GM19467 (cell line): ENCODE results near the gene LKAAEAR1.

Source experiments
- ATAC-seq: cut with Tn5 transposase; IDR thresholded peaks from one replicate; pipeline ENCODE4 v1.9.1; 2021; ENCODE audit warnings: mild to moderate bottlenecking, moderate library complexity; ENCODE audit not compliant: unreplicated experiment

The LKAAEAR1 gene

DNA sequence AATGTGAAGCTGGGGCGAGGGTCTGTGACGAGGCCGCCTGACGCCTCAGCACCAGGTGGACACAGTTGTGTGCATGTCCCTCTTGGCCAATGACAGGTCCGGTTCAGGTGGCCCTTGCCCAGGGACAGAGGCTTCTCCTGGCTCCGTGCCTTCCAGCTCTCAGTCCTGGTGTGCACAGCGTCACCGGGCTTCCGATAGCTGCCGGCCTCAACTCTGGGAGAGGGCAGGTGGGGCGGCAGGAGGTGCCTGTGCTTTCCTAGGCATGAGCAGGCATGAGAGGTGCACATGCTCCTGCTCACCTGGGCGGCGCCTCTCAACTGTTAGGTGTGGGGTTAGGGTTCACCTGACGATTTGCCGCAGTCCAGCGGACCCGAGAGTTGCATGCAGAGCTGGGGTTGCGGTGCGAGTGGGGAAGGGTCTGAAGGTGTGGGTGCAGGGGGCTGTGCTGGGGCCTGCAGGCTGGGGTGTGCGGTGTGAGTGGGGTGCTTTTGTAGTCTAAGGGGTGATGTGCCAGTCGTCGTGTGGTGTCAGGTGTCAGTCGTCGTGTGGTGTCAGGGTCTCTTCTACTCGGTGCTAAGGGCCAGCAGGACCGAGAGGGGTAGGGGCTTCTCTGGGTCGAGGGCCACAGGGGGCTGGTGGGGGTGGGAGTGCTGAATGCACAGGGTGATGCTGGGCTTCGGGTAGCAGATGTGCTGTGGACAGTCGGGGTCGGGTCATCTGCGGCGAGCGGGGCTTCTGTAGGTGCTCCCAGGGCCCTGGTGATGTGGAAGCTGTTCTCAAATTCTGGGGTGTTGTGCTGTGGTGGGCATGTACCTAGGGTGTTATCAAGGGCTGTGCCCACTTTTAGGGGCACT lies 31.0 kb downstream of the LKAAEAR1 start:
- no peak for ATAC-seq

DNA sequence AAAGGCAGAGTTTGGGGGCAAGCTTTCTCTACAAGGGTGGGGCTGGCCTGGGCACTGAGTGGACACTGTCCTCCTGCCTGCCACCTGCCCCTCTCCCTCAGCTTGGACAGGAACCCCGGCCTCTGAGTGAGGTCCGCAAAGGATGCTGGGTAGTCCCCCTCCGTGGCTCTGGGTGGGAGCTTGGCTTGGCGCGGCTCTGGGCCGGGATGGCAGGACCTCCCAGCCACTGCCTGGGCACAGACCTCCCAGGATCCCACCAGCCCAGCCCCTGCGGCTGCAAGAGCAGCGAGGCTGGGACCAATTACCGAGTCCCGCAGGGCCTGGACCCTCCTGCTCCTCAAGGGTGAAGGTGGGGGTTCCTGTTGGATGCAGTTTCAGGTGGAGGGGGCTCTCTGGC lies 31.9 kb downstream of the LKAAEAR1 start:
- no peak for ATAC-seq

- ATAC-seq: no peak
Observed at GRCh38 chr20:64051561-64052325, 32.5 kb downstream of the LKAAEAR1 start.

- ATAC-seq: no peak
Observed at GRCh38 chr20:64051033-64051452, 33.2 kb downstream of the LKAAEAR1 start.

DNA sequence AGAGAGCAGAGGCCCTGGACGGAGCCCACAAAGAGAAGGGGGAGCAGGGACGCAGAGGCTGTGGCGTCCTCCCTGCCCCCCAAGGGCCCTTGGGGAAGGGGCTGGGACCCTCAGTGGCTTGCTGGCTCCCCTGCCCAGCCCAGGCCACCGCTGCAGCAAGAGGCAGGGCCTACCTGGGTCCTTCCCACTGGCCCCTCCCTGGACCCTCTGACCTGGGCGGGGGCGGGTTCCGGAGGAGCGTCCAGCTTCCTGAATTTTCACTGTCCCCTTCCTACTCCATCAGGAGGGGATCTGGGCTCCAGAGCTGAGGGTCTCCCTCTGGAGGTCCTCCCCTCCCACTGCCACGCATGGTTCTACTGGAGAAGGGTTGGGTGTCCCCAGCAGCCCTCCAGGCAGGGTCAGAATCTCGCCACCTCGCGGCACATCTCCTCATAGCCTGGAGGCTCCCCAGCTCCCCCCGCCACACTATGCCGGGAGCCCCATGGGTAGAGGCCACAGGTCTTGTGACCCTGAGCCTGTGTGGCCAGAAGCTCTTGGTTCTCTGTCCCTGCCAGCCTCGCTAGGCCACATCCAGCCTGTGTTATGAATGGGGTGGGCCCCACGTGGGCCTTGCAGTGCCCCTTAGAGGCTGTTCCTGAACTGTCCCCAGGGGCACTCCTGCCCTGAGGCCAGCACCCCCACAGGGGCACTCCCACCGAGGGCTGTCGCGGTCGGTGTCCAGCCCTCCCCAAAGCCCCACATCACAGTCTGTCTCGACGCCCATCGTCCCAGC lies 33.8 kb downstream of the LKAAEAR1 start:
- no peak for ATAC-seq

DNA sequence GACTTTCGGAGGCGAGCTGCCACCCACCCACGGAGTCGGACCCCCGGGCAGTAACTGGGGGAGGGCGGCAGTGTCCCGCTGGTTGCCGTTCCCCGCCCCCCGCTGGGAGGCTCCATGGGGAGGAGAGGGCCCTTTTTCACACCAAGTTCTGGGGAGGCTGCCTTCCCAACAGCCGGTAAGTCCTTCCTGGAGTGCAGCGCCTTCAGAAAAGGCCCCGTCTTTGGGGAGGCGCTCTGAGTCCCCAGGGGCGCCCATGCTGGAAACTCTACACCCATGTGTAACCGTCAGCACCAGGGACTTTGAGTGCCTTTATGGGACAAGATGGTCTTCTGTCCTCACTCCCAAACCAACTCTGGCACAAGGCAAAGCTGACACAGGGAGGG lies 34.3 kb downstream of the LKAAEAR1 start:
- no peak for ATAC-seq

GRCh38 chr20:64049060-64049877 lies 34.9 kb downstream of the LKAAEAR1 start, which contains the start of gene SOX18:
SOX18 (minus strand) TSS chr20:64049639; CDS start chr20:64049516, 123 bp downstream.
- ATAC-seq: no peak

DNA sequence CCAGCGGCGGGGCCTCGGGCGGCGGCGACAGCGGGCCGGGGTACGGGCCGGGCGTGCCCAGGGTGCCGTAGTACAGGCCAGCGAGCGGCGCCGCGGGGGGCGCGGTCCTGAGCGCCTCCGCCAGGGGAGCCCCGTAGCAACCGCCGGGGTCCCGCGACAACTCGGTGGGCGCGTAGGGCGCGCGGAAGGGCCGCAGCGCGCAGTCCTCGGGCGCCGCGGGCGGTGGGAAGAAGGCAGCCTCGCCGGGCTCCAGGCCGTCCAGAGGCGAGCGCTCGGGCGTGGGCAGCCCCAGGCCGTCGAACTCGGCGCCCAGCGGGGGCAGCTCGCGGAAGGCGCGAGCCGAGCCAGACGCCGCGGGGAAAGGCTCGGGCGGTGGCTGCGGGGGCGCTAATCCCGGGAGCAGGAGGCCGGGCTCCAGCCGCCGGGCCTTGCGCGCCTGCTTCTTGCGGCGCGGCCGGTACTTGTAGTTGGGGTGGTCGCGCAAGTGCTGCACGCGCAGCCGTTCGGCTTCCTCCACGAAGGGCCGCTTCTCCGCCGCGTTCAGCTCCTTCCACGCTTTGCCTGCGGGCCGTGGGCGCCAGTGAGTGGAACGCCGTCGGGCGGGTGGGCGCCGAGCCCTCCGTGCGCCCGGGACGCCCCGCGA lies 35.7 kb downstream of the LKAAEAR1 start:
- no peak for ATAC-seq

GRCh38 chr20:64047968-64048401 lies 36.2 kb downstream of the LKAAEAR1 start:
- ATAC-seq: no peak

GRCh38 chr20:64047046-64047389 lies 37.2 kb downstream of the LKAAEAR1 start:
- no peak for ATAC-seq

- no peak for ATAC-seq
Observed at GRCh38 chr20:64045346-64046011, 38.7 kb downstream of the LKAAEAR1 start.

DNA sequence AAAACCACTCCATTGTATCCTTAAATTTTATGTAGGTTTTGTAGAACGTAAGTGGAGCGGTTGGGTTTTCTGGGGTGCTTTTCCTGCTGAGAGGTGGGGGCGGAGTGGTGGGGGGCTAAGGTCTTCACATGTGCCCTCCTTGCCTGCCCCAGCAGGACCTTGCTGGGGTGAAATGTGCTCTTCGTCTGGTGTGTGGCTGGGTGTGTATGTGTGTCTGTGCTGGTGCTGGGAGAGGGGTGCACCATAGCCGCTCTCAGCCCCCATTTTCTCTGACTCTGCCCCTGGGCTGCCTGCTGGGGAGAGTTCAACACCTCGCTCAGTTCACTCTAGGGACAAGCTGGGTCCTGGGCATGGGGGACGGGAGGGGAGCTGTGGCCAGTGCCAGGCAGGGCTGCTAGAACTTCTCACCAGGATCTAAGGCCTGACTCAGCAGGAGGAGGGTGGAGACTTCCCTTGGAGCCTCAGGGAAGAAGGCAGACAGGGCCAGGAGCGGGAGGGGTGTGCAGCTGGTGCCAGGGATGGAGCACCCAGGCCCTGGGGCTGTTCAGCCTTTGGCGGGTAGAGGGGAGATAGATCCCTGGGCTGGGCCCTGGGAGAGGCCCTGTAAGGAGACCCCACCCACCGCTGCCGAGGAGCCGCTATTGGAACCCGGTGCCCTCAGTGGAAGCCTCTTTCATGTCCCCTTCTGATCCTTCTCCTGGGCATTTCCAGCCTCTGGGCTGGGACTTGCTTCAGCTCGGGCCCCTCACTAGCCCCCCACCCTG lies 39.5 kb downstream of the LKAAEAR1 start:
- ATAC-seq: no peak

DNA sequence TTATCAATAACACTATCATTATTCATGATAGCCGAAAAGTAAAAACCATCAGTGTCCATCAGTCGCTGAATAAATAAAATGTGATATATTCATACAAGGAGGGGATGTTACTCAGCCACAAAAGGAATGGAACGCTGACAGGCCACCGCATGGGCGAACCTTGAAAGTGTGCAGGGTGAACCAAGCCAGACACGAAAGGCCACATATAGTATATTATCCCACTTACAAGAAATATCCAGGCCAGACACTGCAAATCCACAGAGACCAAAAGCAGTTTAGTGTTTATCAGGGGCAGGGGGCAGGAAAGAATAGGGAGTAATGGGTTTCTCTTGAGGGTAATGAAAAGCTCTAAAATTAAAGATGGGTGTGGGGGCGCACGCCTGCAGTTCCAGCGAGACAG lies 40.4 kb downstream of the LKAAEAR1 start:
- no peak for ATAC-seq

- no peak for ATAC-seq
Observed at GRCh38 chr20:64042054-64042781, 42.0 kb downstream of the LKAAEAR1 start.

DNA sequence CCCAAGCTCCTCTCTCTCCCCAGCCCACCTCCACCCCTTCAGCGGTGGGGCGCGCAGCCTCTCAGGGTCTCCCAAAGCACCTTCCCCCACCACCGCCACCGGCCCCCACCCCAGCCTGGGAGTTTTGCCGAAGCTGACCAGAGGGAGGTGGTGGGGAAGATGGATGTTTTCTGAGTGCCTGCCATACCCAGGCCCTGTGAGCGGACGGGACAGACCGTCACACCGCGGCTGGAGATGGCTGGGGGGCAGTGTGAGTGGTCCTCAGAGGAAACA lies 42.5 kb downstream of the LKAAEAR1 start:
- no peak for ATAC-seq

DNA sequence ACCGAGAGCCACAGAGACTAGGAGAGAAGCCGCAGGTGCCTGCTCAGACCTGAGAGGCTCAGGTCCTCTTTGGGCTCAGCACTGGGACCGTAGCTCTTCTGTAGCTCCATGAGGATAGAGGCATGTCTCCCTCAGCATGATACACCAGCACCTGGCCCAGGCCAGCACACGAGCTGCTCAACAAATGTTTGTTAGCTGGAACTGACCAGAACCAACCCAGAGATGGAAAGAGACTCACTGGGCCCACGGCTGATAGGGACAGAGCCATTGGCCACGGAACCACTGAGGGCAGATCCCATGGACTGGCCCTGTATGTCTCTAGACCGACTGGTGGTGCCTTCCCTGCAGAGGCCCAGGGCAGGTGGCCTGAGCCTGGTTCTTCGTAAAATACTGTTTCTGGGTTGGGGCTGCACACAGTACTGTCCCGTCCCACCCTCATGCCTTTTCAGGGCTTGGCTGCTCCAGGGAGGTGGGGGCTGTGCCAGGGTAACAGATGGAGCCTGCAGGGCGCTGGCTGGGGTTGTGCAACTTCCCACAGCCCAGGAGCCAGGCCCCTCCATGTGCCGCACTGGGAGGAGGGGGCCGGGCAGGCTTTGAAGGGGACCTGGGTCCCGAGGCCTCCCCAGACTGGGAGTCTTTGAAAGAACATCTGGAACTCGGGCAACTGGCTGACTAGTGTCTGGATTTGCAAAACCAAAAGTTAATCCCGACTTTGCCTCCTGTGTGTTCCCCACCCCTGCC lies 43.0 kb downstream of the LKAAEAR1 start:
- no peak for ATAC-seq

DNA sequence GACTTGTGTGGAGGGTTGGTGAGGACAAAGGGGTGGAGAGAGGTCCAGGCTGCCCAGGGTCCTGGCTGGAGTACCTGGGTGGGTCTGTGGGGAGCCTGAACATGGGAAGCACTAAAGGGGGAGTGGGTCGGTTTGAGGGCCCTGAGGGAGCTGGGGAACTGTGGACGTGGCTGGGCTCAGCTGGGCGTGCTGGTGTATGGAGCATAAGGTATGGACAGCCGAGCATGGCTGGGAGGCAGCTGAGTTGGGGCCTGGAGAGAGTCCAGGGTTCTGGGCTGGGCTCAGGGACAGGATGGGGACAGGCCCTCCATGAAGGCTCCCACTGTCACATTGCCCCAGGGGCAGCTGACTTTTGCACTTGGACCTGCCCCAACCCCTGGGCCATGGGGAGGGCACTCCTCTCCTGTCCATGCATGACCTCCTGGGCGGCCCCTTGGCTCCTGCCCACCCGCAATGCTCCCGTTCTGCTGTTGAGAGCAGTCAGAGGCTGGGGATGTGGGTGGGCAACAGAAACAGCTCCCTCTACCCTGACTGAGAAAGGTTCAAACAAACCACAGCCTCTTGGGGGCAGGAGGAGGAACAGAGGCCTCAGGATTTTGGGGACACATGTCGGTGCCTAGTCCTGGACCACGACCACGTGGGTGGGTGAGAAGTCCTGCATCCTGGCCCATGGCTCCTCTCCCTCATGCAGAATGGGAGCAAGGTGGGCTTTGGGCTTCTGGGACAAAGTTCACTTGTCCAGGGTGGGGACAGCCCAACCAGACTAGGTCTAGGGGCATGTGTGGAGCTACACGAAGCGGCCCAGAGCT lies 43.8 kb downstream of the LKAAEAR1 start:
- ATAC-seq: no peak
